OCI-LY1 (cell line): ENCODE data around the gene SERPINA5.

Experiments
- H2AFZ ChIP-seq: fragments of 200-600 bp; sonication (generic), shearing (Covaris generic); 2 replicates; pipeline ENCODE4 v1.6.0; 2014; ENCODE audit warnings: antibody characterized with exemption, mild to moderate bottlenecking, low read length
- H3F3A ChIP-seq: fragments of 200-600 bp; sonication (generic), shearing (Covaris generic); 2 replicates; pipeline ENCODE4 v1.6.0; 2014; ENCODE audit warnings: mild to moderate bottlenecking, antibody characterized with exemption, low read length, moderate library complexity; ENCODE audit not compliant: insufficient read depth
- H3K27ac ChIP-seq: fragments of 200-600 bp; sonication (generic); 2 replicates; pipeline ENCODE4 v1.5.1; 2014; ENCODE audit warnings: low read length, mixed run types, mild to moderate bottlenecking, low read depth; ENCODE audit not compliant: poor library complexity, severe bottlenecking
- H3K27me3 ChIP-seq: fragments of 200-600 bp; sonication (generic); 2 replicates; pipeline ENCODE4 v1.6.0; 2014; ENCODE audit warnings: antibody characterized with exemption, mild to moderate bottlenecking, low read length, moderate library complexity; ENCODE audit not compliant: insufficient read depth
- H3K36me3 ChIP-seq: fragments of 200-600 bp; sonication (generic); 2 replicates; pipeline ENCODE4 v1.6.1; 2014; ENCODE audit warnings: mild to moderate bottlenecking, antibody characterized with exemption, low read length, moderate library complexity, mixed read lengths; ENCODE audit not compliant: insufficient read depth
- H3K4me1 ChIP-seq: fragments of 200-600 bp; sonication (generic); 2 replicates; pipeline ENCODE4 v1.5.1; 2014; ENCODE audit warnings: mild to moderate bottlenecking, low read length, moderate library complexity; ENCODE audit not compliant: insufficient read depth, severe bottlenecking
- H3K4me2 ChIP-seq: fragments of 200-600 bp; sonication (generic), shearing (Covaris generic); 2 replicates; pipeline ENCODE4 v1.6.1; 2014; ENCODE audit warnings: low read length
- H3K4me3 ChIP-seq: fragments of 200-600 bp; sonication (generic); 2 replicates; pipeline ENCODE4 v1.5.1; 2014; ENCODE audit warnings: low read length, low read depth, mild to moderate bottlenecking, mixed read lengths; ENCODE audit not compliant: poor library complexity, severe bottlenecking
- H3K79me2 ChIP-seq: fragments of 200-600 bp; shearing (Covaris generic); 2 replicates; pipeline ENCODE4 v1.6.1; 2016; ENCODE audit warnings: mixed run types, low read length, mixed read lengths; ENCODE audit not compliant: insufficient read depth
- H3K9ac ChIP-seq: fragments of 200-600 bp; sonication (generic), shearing (Covaris generic); 2 replicates; pipeline ENCODE4 v1.6.1; 2014; ENCODE audit warnings: mild to moderate bottlenecking, low read length, mixed read lengths
- H3K9me2 ChIP-seq: fragments of 200-600 bp; sonication (generic), shearing (Covaris generic); 2 replicates; pipeline ENCODE4 v1.6.1; 2014; ENCODE audit warnings: low read depth, mild to moderate bottlenecking, low read length, mixed read lengths
- H3K9me3 ChIP-seq: fragments of 200-600 bp; shearing (Covaris generic); 2 replicates; pipeline ENCODE4 v1.6.1; 2014; ENCODE audit warnings: low read length, mixed read lengths
- H4K20me1 ChIP-seq: fragments of 200-600 bp; sonication (generic), shearing (Covaris generic); 2 replicates; pipeline ENCODE4 v1.6.0; 2016; ENCODE audit warnings: mild to moderate bottlenecking, low read length; ENCODE audit not compliant: insufficient read depth
- EZH2 ChIP-seq: fragments of 200-600 bp; sonication (generic), shearing (Covaris generic); IDR thresholded peaks from 2 replicates; pipeline ENCODE4 v1.8.0; 2017; ENCODE audit warnings: borderline replicate concordance, mixed run types, mild to moderate bottlenecking, antibody characterized with exemption, low read length, moderate library complexity, mixed read lengths
- TF ChIP-seq, protein P1 (sequence below): fragments of 200-600 bp; sonication (generic), shearing (Covaris generic); IDR thresholded peaks from 2 replicates; pipeline ENCODE4 v1.5.1; 2017; ENCODE audit warnings: mild to moderate bottlenecking, antibody characterized with exemption, low read length, moderate library complexity, mixed read lengths

SERPINA5 gene

DNA sequence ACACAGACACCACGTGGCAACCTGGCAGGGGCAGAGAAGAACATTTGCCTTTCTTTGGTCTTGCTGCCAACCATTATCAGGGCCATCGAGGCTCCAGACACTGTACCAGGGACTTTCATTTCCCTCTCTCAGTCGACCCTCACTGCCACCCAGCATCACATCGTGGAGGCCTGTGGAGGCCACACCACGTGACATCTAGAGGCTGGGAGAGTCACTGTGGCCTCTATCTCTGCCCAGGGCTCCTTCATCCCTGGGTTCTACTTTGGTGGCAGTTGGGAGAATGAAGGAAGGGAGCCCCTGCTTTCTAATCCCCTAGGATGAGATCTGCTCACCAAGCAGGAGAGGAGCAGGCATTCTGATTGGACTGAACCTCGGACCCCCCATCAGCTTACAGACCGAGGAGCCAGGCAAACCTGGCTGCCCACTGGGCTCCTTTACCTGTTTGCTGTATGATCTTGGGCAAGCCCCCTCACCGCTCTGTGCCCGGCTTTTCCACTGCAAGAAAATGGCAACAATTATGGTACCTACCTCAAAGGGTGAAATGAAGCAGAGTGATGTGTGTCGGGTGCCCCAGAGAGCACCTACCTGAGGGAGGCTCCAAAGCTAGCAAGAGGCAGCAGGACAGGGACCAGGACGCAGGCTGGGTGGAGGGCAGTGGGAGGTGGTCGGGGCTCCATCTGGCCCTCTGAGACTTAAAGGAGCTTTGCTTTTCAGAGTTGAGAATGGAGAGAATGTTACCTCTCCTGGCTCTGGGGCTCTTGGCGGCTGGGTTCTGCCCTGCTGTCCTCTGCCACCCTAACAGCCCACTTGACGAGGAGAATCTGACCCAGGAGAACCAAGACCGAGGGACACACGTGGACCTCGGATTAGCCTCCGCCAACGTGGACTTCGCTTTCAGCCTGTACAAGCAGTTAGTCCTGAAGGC, 32.8 kb downstream of the SERPINA5 start:
- no peaks in the 10 kb centered on the region for H3K4me1 ChIP-seq
- no peak overlapping the region for H3K4me2 ChIP-seq
- no peaks in the 10 kb centered on the region for H3K79me2 ChIP-seq
- no peaks in the 10 kb centered on the region for H4K20me1 ChIP-seq
- H3K4me3 ChIP-seq = no peak overlapping the region
- no peaks in the 10 kb centered on the region for H3K9me2 ChIP-seq
- TF ChIP-seq, protein P1, sequence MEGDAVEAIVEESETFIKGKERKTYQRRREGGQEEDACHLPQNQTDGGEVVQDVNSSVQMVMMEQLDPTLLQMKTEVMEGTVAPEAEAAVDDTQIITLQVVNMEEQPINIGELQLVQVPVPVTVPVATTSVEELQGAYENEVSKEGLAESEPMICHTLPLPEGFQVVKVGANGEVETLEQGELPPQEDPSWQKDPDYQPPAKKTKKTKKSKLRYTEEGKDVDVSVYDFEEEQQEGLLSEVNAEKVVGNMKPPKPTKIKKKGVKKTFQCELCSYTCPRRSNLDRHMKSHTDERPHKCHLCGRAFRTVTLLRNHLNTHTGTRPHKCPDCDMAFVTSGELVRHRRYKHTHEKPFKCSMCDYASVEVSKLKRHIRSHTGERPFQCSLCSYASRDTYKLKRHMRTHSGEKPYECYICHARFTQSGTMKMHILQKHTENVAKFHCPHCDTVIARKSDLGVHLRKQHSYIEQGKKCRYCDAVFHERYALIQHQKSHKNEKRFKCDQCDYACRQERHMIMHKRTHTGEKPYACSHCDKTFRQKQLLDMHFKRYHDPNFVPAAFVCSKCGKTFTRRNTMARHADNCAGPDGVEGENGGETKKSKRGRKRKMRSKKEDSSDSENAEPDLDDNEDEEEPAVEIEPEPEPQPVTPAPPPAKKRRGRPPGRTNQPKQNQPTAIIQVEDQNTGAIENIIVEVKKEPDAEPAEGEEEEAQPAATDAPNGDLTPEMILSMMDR = no peak
- no peak for TF ChIP-seq EZH2
- 0 out of 2 replicates have a peak, but pooled peaks cover 2% of the 10 kb centered on the region for H3K9me3 ChIP-seq
- no peak overlapping the region for H2AFZ ChIP-seq
- no peak overlapping the region for H3K27ac ChIP-seq
- no peak overlapping the region for H3K9ac ChIP-seq
- no peaks in the 10 kb centered on the region; the same call in 1 of the 2 replicates for H3K36me3 ChIP-seq
- no peaks in the 10 kb centered on the region for H3K27me3 ChIP-seq
- no peaks in the 10 kb centered on the region for H3F3A ChIP-seq

DNA sequence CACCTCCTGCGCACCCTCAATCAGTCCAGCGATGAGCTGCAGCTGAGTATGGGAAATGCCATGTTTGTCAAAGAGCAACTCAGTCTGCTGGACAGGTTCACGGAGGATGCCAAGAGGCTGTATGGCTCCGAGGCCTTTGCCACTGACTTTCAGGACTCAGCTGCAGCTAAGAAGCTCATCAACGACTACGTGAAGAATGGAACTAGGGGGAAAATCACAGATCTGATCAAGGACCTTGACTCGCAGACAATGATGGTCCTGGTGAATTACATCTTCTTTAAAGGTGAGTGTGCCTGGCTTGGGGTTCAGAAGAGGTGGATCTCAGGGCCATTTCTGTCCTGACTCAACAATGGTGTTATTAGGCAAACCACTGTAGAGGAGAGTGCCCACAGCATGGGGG, 33.6 kb downstream of the SERPINA5 start:
- Histone ChIP-seq H3K79me2 (no peaks in the 10 kb centered on the region), H3K27ac (no peak overlapping the region), H2AFZ (no peak overlapping the region), H3K4me1 (no peaks in the 10 kb centered on the region), H3K9me3 (0 out of 2 replicates have a peak, but pooled peaks cover 2% of the 10 kb centered on the region), H3F3A (no peaks in the 10 kb centered on the region), H3K4me2 (no peak overlapping the region), H3K4me3 (no peak overlapping the region), H3K27me3 (no peaks in the 10 kb centered on the region), H3K9ac (no peak overlapping the region), H4K20me1 (no peaks in the 10 kb centered on the region), H3K9me2 (no peaks in the 10 kb centered on the region), H3K36me3 (no peaks in the 10 kb centered on the region; the same call in 1 of the 2 replicates)
- TF ChIP-seq, protein P1 = no peak
- TF ChIP-seq EZH2 = no peak

DNA sequence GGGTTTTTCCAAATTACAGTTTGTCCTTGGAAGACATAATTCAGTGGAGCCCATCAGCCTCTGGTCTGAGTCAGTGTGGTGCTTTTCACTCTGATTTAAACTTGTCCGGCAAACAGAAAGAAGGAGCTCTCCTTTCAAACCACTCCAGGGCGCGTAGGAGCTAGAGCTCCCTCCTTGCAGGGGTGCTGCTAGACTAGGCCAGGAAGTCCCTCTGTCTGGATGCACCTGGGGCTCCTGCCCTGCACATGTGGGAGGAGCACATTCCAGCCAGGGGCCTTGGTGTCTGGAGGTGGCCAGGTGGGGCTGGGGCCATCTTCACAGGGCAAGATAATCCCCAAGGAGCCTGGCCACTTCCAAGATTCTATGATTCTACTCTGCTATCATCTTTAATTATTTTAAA, 34.0 kb downstream of the SERPINA5 start:
- Histone ChIP-seq H3K4me1 (no peaks in the 10 kb centered on the region), H3K9ac (no peak overlapping the region), H3K9me3 (0 out of 2 replicates have a peak, but pooled peaks cover 2% of the 10 kb centered on the region), H3K79me2 (no peaks in the 10 kb centered on the region), H2AFZ (no peak overlapping the region), H3K36me3 (no peaks in the 10 kb centered on the region; the same call in 1 of the 2 replicates), H3F3A (no peaks in the 10 kb centered on the region), H3K27ac (no peak overlapping the region), H4K20me1 (no peaks in the 10 kb centered on the region), H3K27me3 (no peaks in the 10 kb centered on the region), H3K9me2 (no peaks in the 10 kb centered on the region), H3K4me2 (no peak overlapping the region), H3K4me3 (no peak overlapping the region)
- TF ChIP-seq, protein P1 = no peak
- TF ChIP-seq EZH2 = no peak
